Right lobe of liver (tissue), 6 donors: Measurements from ENCODE around the gene NFIA. TPM values are rescaled to one million over a fixed set of nuclear protein-coding genes. Genes with fewer than 3 reads are reported as not detected.

ENCODE experiments used
- ATAC-seq, 4 donors: fragments of 200-7000 bp; cut with Tn5 transposase; one replicate each; pipeline ENCODE4 v1.9.1; 2020; ENCODE audit warnings: mild to moderate bottlenecking in 4 of 4, moderate library complexity in 4 of 4
- DNase-seq, 3 donors: peaks; one replicate each; pipeline ENCODE4 v3.0.0-alpha.2; 2020
- H3K27ac ChIP-seq, 3 donors: fragments of 200-600 bp; one replicate each; pipeline ENCODE4 v1.8.0; 2022
- H3K27me3 ChIP-seq, 2 donors: fragments of 200-600 bp; one replicate each; pipeline ENCODE4 v1.8.0; 2022
- H3K36me3 ChIP-seq, 4 donors: fragments of 200-600 bp; sonication (generic) in 1 of 4; one replicate each; pipeline versions ENCODE4 v1.5.1 to v1.8.0; 2017 to 2022; ENCODE audit warnings: control low read depth in 1 of 4
- H3K4me1 ChIP-seq, 4 donors: fragments of 200-600 bp; sonication (generic) in 1 of 4; one replicate each; pipeline versions ENCODE4 v1.5.1 to v1.8.0; 2017 to 2022; ENCODE audit warnings: control low read depth in 1 of 4
- H3K4me3 ChIP-seq, 3 donors: fragments of 200-600 bp; one replicate each; pipeline ENCODE4 v1.8.0; 2022
- H3K9me3 ChIP-seq, 4 donors: fragments of 200-600 bp; sonication (generic) in 1 of 4; one replicate each; pipeline versions ENCODE4 v1.5.1 to v1.8.0; 2017 to 2022; ENCODE audit warnings: control low read depth in 1 of 4
- CTCF ChIP-seq, 4 donors: fragments of 200-600 bp in 3 of 4; fragments of 450-650 bp in 1 of 4; IDR thresholded peaks; one replicate each; pipeline versions ENCODE4 v1.5.1 to v1.8.0; 2016 to 2022; ENCODE audit warnings: antibody characterized with exemption in 4 of 4, mild to moderate bottlenecking in 2 of 4
- POLR2A ChIP-seq: fragments of 450-650 bp; IDR thresholded peaks from one replicate; pipeline ENCODE4 v1.6.1; 2017; ENCODE audit warnings: antibody characterized with exemption, mild to moderate bottlenecking
- WGBS: methylation state at CpG from one replicate; pipeline ENCODE4 v1.1.6; 2018; ENCODE audit warnings: low coverage, low lambda C conversion rate; ENCODE audit not compliant: insufficient coverage; ENCODE audit errors: missing lambda C conversion rate; 5-methylcytosine and 5-hydroxymethylcytosine counted together
- intact Hi-C, 2 donors: fragments of 100-400 bp; cut with DNase I; formaldehyde crosslinking; loops; one replicate each; pipeline versions ENCODE4 v1.11.2 to v1.14.1; 2022
- total RNA-seq, 6 experiments: library from RNA; depleted of rRNA in 2 of 6; stranded (reverse); fragments of >200 nt in 2 of 6; fragmentation: NEBNext Ultra II Directional in 3 of 6; extraction: Animal tissue kit (Norgen Biotek cat#: 25700) in 3 of 6; gene quantifications; one replicate each; pipeline versions ENCODE4 v1.1.0 to v1.2.4, GENCODE V29; 2016 to 2023
- donor health status: DM: no; HTN: yes; CAD: no.
- donor health status: DM: no; HTN: no; CAD: no.
- donor health status: DM: no; HTN: no; CAD: no.
- donor health status: DM: no; HTN: yes; CAD: no.
- donor health status: DM: no; HTN: yes; CAD: no.

NFIA gene
- total RNA-seq, 6 experiments from 2014 or later = 36.7 to 97.2 (median 57.9) TPM

- intact Hi-C loops = no loop called here
- 50% methylated on average over 1 of the region's 3 CpGs for WGBS
- no peak for TF ChIP-seq CTCF (IDR thresholded peaks at IDR 0.05)
- no peak for TF ChIP-seq POLR2A
These were observed 399.0 kb downstream of the NFIA start for GRCh38 chr1:61481315-61481715.

GRCh38 chr1:61482170-61482734 lies 399.9 kb downstream of the NFIA start:
- ATAC-seq = no peak
- no peaks in the 10 kb centered on the region for H3K36me3 ChIP-seq
- WGBS = 63% methylated on average over 6 of the region's 7 CpGs
- no peak overlapping the region for H3K4me3 ChIP-seq
- H3K4me1 ChIP-seq = no peaks in the 10 kb centered on the region
- intact Hi-C loops = no loop called here
- H3K27ac ChIP-seq = no peak overlapping the region
- no peak for TF ChIP-seq CTCF (IDR thresholded peaks at IDR 0.05)
- H3K27me3 ChIP-seq = no peaks in the 10 kb centered on the region
- no peak for DNase-seq
- H3K9me3 ChIP-seq = no peaks in the 10 kb centered on the region

More at GRCh38 chr1:61481315-61481715, 399.0 kb downstream of the NFIA start:
- H3K4me3 ChIP-seq = no peak overlapping the region
- no peaks in the 10 kb centered on the region for H3K27me3 ChIP-seq
- no peaks in the 10 kb centered on the region for H3K9me3 ChIP-seq
- H3K4me1 ChIP-seq = no peaks in the 10 kb centered on the region
- H3K27ac ChIP-seq = no peak overlapping the region
- no peaks in the 10 kb centered on the region for H3K36me3 ChIP-seq
- ATAC-seq = no peak
- DNase-seq = no peak

GRCh38 chr1:61486783-61487536 lies 404.6 kb downstream of the NFIA start:
- no peaks in the 10 kb centered on the region for H3K9me3 ChIP-seq
- H3K4me1 ChIP-seq = no peaks in the 10 kb centered on the region
- no peak for DNase-seq
- H3K36me3 ChIP-seq = no peaks in the 10 kb centered on the region
- no peak for ATAC-seq
- intact Hi-C loops = no loop called here
- H3K27ac ChIP-seq = no peak overlapping the region
- TF ChIP-seq CTCF (IDR thresholded peaks at IDR 0.05) (no peak), POLR2A (no peak)
- no peak overlapping the region for H3K4me3 ChIP-seq
- 73% methylated on average over 4 of the region's 4 CpGs for WGBS
- H3K27me3 ChIP-seq = no peaks in the 10 kb centered on the region

GRCh38 chr1:61487801-61488200 lies 405.4 kb downstream of the NFIA start:
- no peak overlapping the region for H3K27ac ChIP-seq
- intact Hi-C loops = no loop called here
- DNase-seq = no peak
- no peaks in the 10 kb centered on the region for H3K36me3 ChIP-seq
- TF ChIP-seq POLR2A (no peak), CTCF (IDR thresholded peaks at IDR 0.05) (no peak)
- 57% methylated on average over 6 of the region's 6 CpGs for WGBS
- no peak overlapping the region for H3K4me3 ChIP-seq
- H3K4me1 ChIP-seq = no peaks in the 10 kb centered on the region
- no peaks in the 10 kb centered on the region for H3K9me3 ChIP-seq
- ATAC-seq = no peak
- H3K27me3 ChIP-seq = no peaks in the 10 kb centered on the region
